ENCODE measurements around the gene ZNF664.

The ZNF664 gene

GRCh38 chr12:123972457-123973401, at the start of gene ZNF664, which contains the start of gene CCDC92:
TSS of gene ZNF664 (plus strand) at chr12:123973215. CDS start at chr12:124012145, 38,930 bp downstream.
TSS of gene CCDC92 (minus strand) at chr12:123972831. CDS start at chr12:123944305, 28,526 bp downstream.
- peak in 54 of 56 donors; percentile 41 to 91 (median 81) for DNase-seq

GRCh38 chr12:123923927-123924326, 49.1 kb upstream of the ZNF664 start:
- DNase-seq: no peak

GRCh38 chr12:123924539-123924938, 48.5 kb upstream of the ZNF664 start:
- DNase-seq: no peak

GRCh38 chr12:123928274-123928865, 44.6 kb upstream of the ZNF664 start:
- DNase-seq: no peak

- DNase-seq: no peak
These were observed 44.1 kb upstream of the ZNF664 start for GRCh38 chr12:123928897-123929296.

- DNase-seq: no peak
These were observed 43.0 kb upstream of the ZNF664 start for GRCh38 chr12:123929946-123930583.

GRCh38 chr12:123931686-123932321, 41.2 kb upstream of the ZNF664 start:
- DNase-seq: no peak

GRCh38 chr12:123933214-123933613, 39.8 kb upstream of the ZNF664 start:
- DNase-seq: no peak

GRCh38 chr12:123934016-123934620, 38.9 kb upstream of the ZNF664 start:
- DNase-seq: no peak

- DNase-seq: no peak
These were observed 38.2 kb upstream of the ZNF664 start for GRCh38 chr12:123934829-123935228.

GRCh38 chr12:123935956-123936355, 37.1 kb upstream of the ZNF664 start:
- DNase-seq: no peak

- no peak for DNase-seq
These were observed 36.5 kb upstream of the ZNF664 start for GRCh38 chr12:123936471-123936870.

- DNase-seq: no peak
These were observed 35.9 kb upstream of the ZNF664 start for GRCh38 chr12:123936956-123937706.

GRCh38 chr12:123937707-123938591, 35.1 kb upstream of the ZNF664 start:
- no peak for DNase-seq

GRCh38 chr12:123938679-123939480, 34.1 kb upstream of the ZNF664 start:
- DNase-seq: peak in 2 of 56 donors; percentile 8 to 19

- DNase-seq: no peak
These were observed 33.0 kb upstream of the ZNF664 start for GRCh38 chr12:123939716-123940626.

- no peak for DNase-seq
These were observed 32.4 kb upstream of the ZNF664 start for GRCh38 chr12:123940627-123940966.

Measured in amygdala (tissue), 56 donors.